HEK293T (cell line): ENCODE results near the gene GRIK4.

Experiments
- CTCF ChIA-PET: fragments of 350-600 bp; formaldehyde crosslinking; extraction: SDS; loops from one replicate; lab custom pipeline; 2021; ENCODE audit warnings: antibody characterized with exemption, inconsistent platforms; lab: Yijun Ruan, JAX
- POLR2A ChIA-PET: fragments of 350-600 bp; formaldehyde crosslinking; extraction: SDS; loops from one replicate; lab custom pipeline; 2020; ENCODE audit warnings: antibody characterized with exemption, inconsistent platforms; lab: Yijun Ruan, JAX
- DNase-seq: peaks from one replicate; pipeline ENCODE4 v3.0.0; 2012; ENCODE audit warnings: mixed read lengths; ENCODE audit errors: extremely low spot score
- ARNT ChIP-seq: fragments of 450-650 bp; IDR thresholded peaks from 2 replicates; pipeline ENCODE4 v1.6.1; 2017; ENCODE audit warnings: mild to moderate bottlenecking
- BHLHE40 ChIP-seq: fragments of 450-650 bp; IDR thresholded peaks from 2 replicates; pipeline ENCODE4 v1.6.1; 2016; ENCODE audit warnings: mild to moderate bottlenecking, moderate library complexity, borderline replicate concordance
- CTBP1 ChIP-seq: fragments of 450-650 bp; IDR thresholded peaks from 2 replicates; pipeline ENCODE4 v1.6.1; 2016; ENCODE audit warnings: borderline replicate concordance
- ELF4 ChIP-seq: fragments of 450-650 bp; IDR thresholded peaks from 2 replicates; pipeline ENCODE4 v1.6.1; 2017; ENCODE audit warnings: antibody characterized with exemption
- FOXA1 ChIP-seq: fragments of 450-650 bp; IDR thresholded peaks from 2 replicates; pipeline ENCODE4 v1.6.1; 2016; ENCODE audit warnings: mild to moderate bottlenecking
- FOXK2 ChIP-seq: fragments of 450-650 bp; IDR thresholded peaks from 2 replicates; pipeline ENCODE4 v1.6.1; 2016; ENCODE audit warnings: mild to moderate bottlenecking
- FOXM1 ChIP-seq: fragments of 450-650 bp; IDR thresholded peaks from 2 replicates; pipeline ENCODE4 v1.6.1; 2017; ENCODE audit warnings: mild to moderate bottlenecking, borderline replicate concordance
- HDGF ChIP-seq: fragments of 450-650 bp; IDR thresholded peaks from 2 replicates; pipeline ENCODE4 v1.6.1; 2017; ENCODE audit warnings: antibody characterized with exemption, borderline replicate concordance
- L3MBTL2 ChIP-seq: fragments of 450-650 bp; conservative IDR thresholded peaks from 2 replicates; pipeline ENCODE4 v1.6.1; 2016; ENCODE audit warnings: mild to moderate bottlenecking
- LEF1 ChIP-seq: fragments of 450-650 bp; IDR thresholded peaks from 2 replicates; pipeline ENCODE4 v1.6.1; 2017; ENCODE audit warnings: mild to moderate bottlenecking, borderline replicate concordance
- NFRKB ChIP-seq: fragments of 450-650 bp; IDR thresholded peaks from 2 replicates; pipeline ENCODE4 v1.6.1; 2016; ENCODE audit warnings: mild to moderate bottlenecking, moderate library complexity
- PKNOX1 ChIP-seq: fragments of 450-650 bp; IDR thresholded peaks from 2 replicates; pipeline ENCODE4 v1.6.1; 2016
- SP1 ChIP-seq: fragments of 450-650 bp; IDR thresholded peaks from 2 replicates; pipeline ENCODE4 v1.6.1; 2017
- SUZ12 ChIP-seq: fragments of 450-650 bp; IDR thresholded peaks from 2 replicates; pipeline ENCODE4 v1.6.1; 2016; ENCODE audit warnings: mild to moderate bottlenecking
- TARDBP ChIP-seq: fragments of 450-650 bp; IDR thresholded peaks from 2 replicates; pipeline ENCODE4 v1.6.1; 2016
- ZNF384 ChIP-seq: fragments of 450-650 bp; IDR thresholded peaks from 2 replicates; pipeline ENCODE4 v1.6.1; 2016

Gene GRIK4

GRCh38 chr11:120912504-120912903, 401.0 kb downstream of the GRIK4 start:
- TF ChIP-seq LEF1 (no peak), HDGF (no peak), FOXA1 (no peak), FOXM1 (no peak), BHLHE40 (no peak), ELF4 (no peak), FOXK2 (no peak), ZNF384 (no peak), NFRKB (no peak), SUZ12 (no peak), CTBP1 (no peak), ARNT (no peak)
- DNase-seq = peak; percentile 36
- ChIA-PET POLR2A (no interaction called here), CTCF (interaction anchor here (0.6 to 2.3 kb wide), 4 partner anchors 16 to 318 kb away, joined by 3 to 9 read pairs (median 3); no protein-coding TSS in a partner anchor)

GRCh38 chr11:120912915-120913314, 401.4 kb downstream of the GRIK4 start:
- TF ChIP-seq L3MBTL2 = no peak
- TF ChIP-seq ZNF384 = no peak
- no peak for TF ChIP-seq FOXK2
- TF ChIP-seq CTBP1 = no peak
- TF ChIP-seq FOXM1 = no peak
- TF ChIP-seq HDGF = no peak
- TF ChIP-seq NFRKB = no peak
- TF ChIP-seq SUZ12 = no peak
- TF ChIP-seq ARNT = no peak
- TF ChIP-seq BHLHE40 = no peak
- no peak for TF ChIP-seq LEF1
- TF ChIP-seq FOXA1 = no peak
- TF ChIP-seq SP1 = no peak
- no peak for TF ChIP-seq ELF4
- TF ChIP-seq PKNOX1 = no peak
- TF ChIP-seq TARDBP = no peak
- ChIA-PET CTCF (interaction anchor here (0.6 to 2.3 kb wide), 3 partner anchors 16 to 317 kb away, joined by 3 to 9 read pairs (median 3); no protein-coding TSS in a partner anchor), POLR2A (no interaction called here)
- no peak for DNase-seq

GRCh38 chr11:120914021-120914420, 402.5 kb downstream of the GRIK4 start:
- ChIA-PET CTCF (interaction anchor here (0.6 to 2.3 kb wide), 2 partner anchors 15 to 1983 kb away, joined by 4 to 9 read pairs; no protein-coding TSS in a partner anchor), POLR2A (no interaction called here)
- DNase-seq = no peak
- no peak for TF ChIP-seq FOXA1
- no peak for TF ChIP-seq ZNF384
- TF ChIP-seq TARDBP = no peak

- no peak for TF ChIP-seq BHLHE40
- no peak for TF ChIP-seq SP1
- TF ChIP-seq ELF4 = no peak
- no peak for TF ChIP-seq TARDBP
- no peak for TF ChIP-seq L3MBTL2
- no peak for TF ChIP-seq SUZ12
- TF ChIP-seq ARNT = no peak
- no peak for TF ChIP-seq LEF1
- TF ChIP-seq NFRKB = no peak
- TF ChIP-seq CTBP1 = no peak
- no peak for TF ChIP-seq ZNF384
- TF ChIP-seq FOXA1 = no peak
- no peak for TF ChIP-seq PKNOX1
- no peak for TF ChIP-seq FOXM1
- TF ChIP-seq HDGF = no peak
- no peak for TF ChIP-seq FOXK2
- POLR2A ChIA-PET = no interaction called here
- CTCF ChIA-PET = interaction anchor here (0.8 to 2.3 kb wide), 2 partner anchors 11 to 14 kb away, joined by 3 to 9 read pairs; no protein-coding TSS in a partner anchor
- no peak for DNase-seq
Observed at GRCh38 chr11:120914601-120915000, 403.1 kb downstream of the GRIK4 start.

- ChIA-PET POLR2A (no interaction called here), CTCF (interaction anchor here (1.3 kb wide), 1 partner anchor 11 kb away, joined by 4 read pairs; no protein-coding TSS in a partner anchor)
- DNase-seq = no peak
- TF ChIP-seq HDGF = no peak
- no peak for TF ChIP-seq ELF4
- no peak for TF ChIP-seq SP1
- no peak for TF ChIP-seq SUZ12
Observed at GRCh38 chr11:120917559-120918239, 406.2 kb downstream of the GRIK4 start.

GRCh38 chr11:120918257-120918656, 406.7 kb downstream of the GRIK4 start:
- ChIA-PET CTCF (interaction anchor here (1.3 kb wide), 1 partner anchor 10 kb away, joined by 4 read pairs; no protein-coding TSS in a partner anchor), POLR2A (no interaction called here)
- DNase-seq = no peak
- TF ChIP-seq ZNF384 = no peak
- TF ChIP-seq NFRKB = no peak
- TF ChIP-seq SP1 = no peak
- no peak for TF ChIP-seq ARNT
- TF ChIP-seq TARDBP = no peak
- TF ChIP-seq PKNOX1 = no peak
- no peak for TF ChIP-seq SUZ12
- no peak for TF ChIP-seq FOXM1
- TF ChIP-seq L3MBTL2 = no peak
- no peak for TF ChIP-seq FOXK2
- no peak for TF ChIP-seq HDGF
- TF ChIP-seq FOXA1 = no peak
- TF ChIP-seq ELF4 = no peak
